IMR-90 (cell line): Measurements from ENCODE around the gene THPO. TPM values are rescaled to one million over a fixed set of nuclear protein-coding genes. Genes with fewer than 3 reads are reported as not detected.

Experiments used
- ATAC-seq: fragments of 200-7000 bp; cut with Tn5 transposase; 2 replicates; pipeline ENCODE4 v1.9.1; 2020; ENCODE audit warnings: low read depth, mild to moderate bottlenecking, moderate library complexity
- BruUV-seq: library from RNA; stranded (reverse); fragments of 400-500 nt; replicated peaks from 2 replicates; lab custom pipeline; 2021; lab: Mats Ljungman, UMichigan
- CTCF ChIA-PET: fragments of 300-600 bp; formaldehyde crosslinking; extraction: SDS; loops from one replicate; lab custom pipeline; 2021; ENCODE audit warnings: antibody characterized with exemption; lab: Yijun Ruan, JAX
- POLR2A ChIA-PET: fragments of 300-600 bp; sonication (Branson Sonifier 250); formaldehyde crosslinking; loops from one replicate; lab custom pipeline; 2022; ENCODE audit warnings: antibody characterized with exemption; ENCODE audit not compliant: unreplicated experiment; lab: Charles Lee
- DNase-seq: peaks from one replicate; pipeline ENCODE4 v3.0.0; 2013
- H2AFZ ChIP-seq: replicated peaks from 2 replicates; pipeline ENCODE3; 2013; ENCODE audit warnings: low read length, mild to moderate bottlenecking; ENCODE audit not compliant: poor library complexity
- H2AK5ac ChIP-seq: 2 replicates; pipeline ENCODE4 v1.6.1; 2013; ENCODE audit warnings: low read depth, low read length, inconsistent platforms
- H2AK9ac ChIP-seq: replicated peaks from 2 replicates; pipeline ENCODE3; 2013; ENCODE audit warnings: mild to moderate bottlenecking, low read depth, low read length, moderate library complexity; ENCODE audit not compliant: poor library complexity
- H2BK120ac ChIP-seq: 2 replicates; pipeline ENCODE4 v1.6.1; 2013; ENCODE audit warnings: low read depth, low read length, inconsistent platforms
- H2BK15ac ChIP-seq: 3 replicates; pipeline ENCODE4 v1.6.1; 2013; ENCODE audit warnings: low read depth, low read length, inconsistent platforms
- H2BK20ac ChIP-seq: 2 replicates; pipeline ENCODE4 v1.6.1; 2013; ENCODE audit warnings: low read depth, mild to moderate bottlenecking, inconsistent platforms, low read length, moderate library complexity
- H2BK5ac ChIP-seq: 2 replicates; pipeline ENCODE4 v1.6.1; 2013; ENCODE audit warnings: mild to moderate bottlenecking, low read depth, low read length, inconsistent platforms; ENCODE audit not compliant: poor library complexity, severe bottlenecking
- H3K14ac ChIP-seq: replicated peaks from 2 replicates; pipeline ENCODE4 v1.6.1; 2013; ENCODE audit warnings: low read depth, low read length, inconsistent platforms
- H3K18ac ChIP-seq: 2 replicates; pipeline ENCODE4 v1.6.1; 2013; ENCODE audit warnings: low read depth, low read length, control low read depth
- H3K23ac ChIP-seq: 2 replicates; pipeline ENCODE4 v1.6.1; 2013; ENCODE audit warnings: low read depth, low read length, inconsistent platforms
- H3K27ac ChIP-seq: 2 replicates; pipeline ENCODE4 v1.5.1; 2013; ENCODE audit warnings: mild to moderate bottlenecking, control low read depth, low read length; ENCODE audit not compliant: insufficient read depth
- H3K27me3 ChIP-seq: 2 replicates; pipeline ENCODE4 v1.6.1; 2013; ENCODE audit warnings: low read length; ENCODE audit not compliant: control insufficient read depth, insufficient read depth
- H3K36me3 ChIP-seq: 2 replicates; pipeline ENCODE4 v1.6.1; 2013; ENCODE audit warnings: low read length, mixed read lengths; ENCODE audit not compliant: control insufficient read depth, insufficient read depth
- H3K4ac ChIP-seq: 2 replicates; pipeline ENCODE4 v1.6.1; 2013; ENCODE audit warnings: low read depth, low read length, inconsistent platforms
- H3K4me1 ChIP-seq: 2 replicates; pipeline ENCODE4 v1.6.1; 2013; ENCODE audit warnings: low read length, mixed read lengths; ENCODE audit not compliant: control insufficient read depth, insufficient read depth
- H3K4me2 ChIP-seq: 2 replicates; pipeline ENCODE4 v1.6.1; 2013; ENCODE audit warnings: low read depth, mild to moderate bottlenecking, control low read depth, low read length, moderate library complexity
- H3K4me3 ChIP-seq: 2 replicates; pipeline ENCODE4 v1.5.1; 2013; ENCODE audit warnings: low read depth, mild to moderate bottlenecking, control low read depth, low read length, moderate library complexity; ENCODE audit not compliant: insufficient read depth
- H3K56ac ChIP-seq: 2 replicates; pipeline ENCODE4 v1.6.1; 2013; ENCODE audit warnings: low read length, inconsistent platforms; ENCODE audit not compliant: insufficient read depth; ENCODE audit errors: extremely low read depth
- H3K79me1 ChIP-seq, 2 experiments: 2 replicates each; pipeline ENCODE4 v1.6.1; 2013; ENCODE audit warnings: low read length in 2 of 2, inconsistent platforms in 1 of 2, low read depth in 1 of 2
- H3K9ac ChIP-seq: 2 replicates; pipeline ENCODE4 v1.6.1; 2013; ENCODE audit warnings: low read depth, low read length, control low read depth
- H3K9me1 ChIP-seq: 2 replicates; pipeline ENCODE4 v1.6.1; 2013; ENCODE audit warnings: low read length, inconsistent platforms; ENCODE audit not compliant: insufficient read depth
- H3K9me3 ChIP-seq: 2 replicates; pipeline ENCODE4 v1.6.1; 2013; ENCODE audit warnings: low read length; ENCODE audit not compliant: control insufficient read depth, insufficient read depth
- H4K20me1 ChIP-seq: 2 replicates; pipeline ENCODE4 v1.6.1; 2013; ENCODE audit warnings: low read length, inconsistent platforms; ENCODE audit not compliant: insufficient read depth
- H4K5ac ChIP-seq: 2 replicates; pipeline ENCODE4 v1.6.1; 2013; ENCODE audit warnings: mild to moderate bottlenecking, low read depth, low read length, control low read depth
- H4K8ac ChIP-seq, 2 experiments: 2 replicates each; pipeline ENCODE4 v1.6.1; 2013; ENCODE audit warnings: low read depth in 2 of 2, low read length in 2 of 2, control low read depth in 1 of 2, inconsistent platforms in 1 of 2
- H4K91ac ChIP-seq: 2 replicates; pipeline ENCODE4 v1.6.1; 2013; ENCODE audit warnings: low read depth, low read length, inconsistent platforms; ENCODE audit not compliant: insufficient read depth
- BHLHE40 ChIP-seq: fragments of 150-350 bp; IDR thresholded peaks from 2 replicates; pipeline ENCODE4 v1.6.1; 2016; ENCODE audit warnings: mild to moderate bottlenecking, low read depth, low read length
- CEBPB ChIP-seq: IDR thresholded peaks from 2 replicates; pipeline ENCODE4 v1.6.1; 2012; ENCODE audit warnings: low read depth, low read length, improper control_type of control experiment
- CHD1 ChIP-seq: IDR thresholded peaks from 2 replicates; pipeline ENCODE4 v1.6.1; 2012; ENCODE audit warnings: low read depth, low read length, improper control_type of control experiment
- FOS ChIP-seq: fragments of 150-350 bp; IDR thresholded peaks from 2 replicates; pipeline ENCODE4 v1.6.1; 2016; ENCODE audit warnings: low read depth, low read length
- MAFK ChIP-seq: IDR thresholded peaks from 2 replicates; pipeline ENCODE4 v1.6.1; 2012; ENCODE audit warnings: low read depth, low read length, improper control_type of control experiment
- MAZ ChIP-seq: IDR thresholded peaks from 2 replicates; pipeline ENCODE4 v1.6.1; 2012; ENCODE audit warnings: low read depth, mild to moderate bottlenecking, low read length, improper control_type of control experiment, moderate library complexity, borderline replicate concordance
- MXI1 ChIP-seq: IDR thresholded peaks from 2 replicates; pipeline ENCODE4 v1.6.1; 2012; ENCODE audit warnings: low read depth, mild to moderate bottlenecking, low read length, moderate library complexity, borderline replicate concordance
- NFE2L2 ChIP-seq: fragments of 150-350 bp; IDR thresholded peaks from 2 replicates; pipeline ENCODE4 v1.6.1; 2016; ENCODE audit warnings: low read depth, mild to moderate bottlenecking, low read length
- POLR2A ChIP-seq: IDR thresholded peaks from 2 replicates; pipeline ENCODE4 v1.6.1; 2012; ENCODE audit warnings: mild to moderate bottlenecking, low read depth, low read length
- RAD21 ChIP-seq: IDR thresholded peaks from 2 replicates; pipeline ENCODE4 v1.6.1; 2012; ENCODE audit warnings: low read length, improper control_type of control experiment
- RCOR1 ChIP-seq: IDR thresholded peaks from 2 replicates; pipeline ENCODE4 v1.6.1; 2012; ENCODE audit warnings: mild to moderate bottlenecking, low read length, improper control_type of control experiment; ENCODE audit not compliant: insufficient replicate concordance
- SMC3 ChIP-seq: fragments of 150-350 bp; IDR thresholded peaks from 2 replicates; pipeline ENCODE4 v1.6.1; 2016; ENCODE audit warnings: low read depth, mild to moderate bottlenecking, antibody characterized with exemption, low read length, moderate library complexity
- WGBS, 2 experiments: methylation state at CpG; one replicate each; pipeline versions ENCODE4 v1.1.5 to v1.1.7; 2013; ENCODE audit warnings: missing lambda C conversion rate in 2 of 2; ENCODE audit not compliant: insufficient read length in 1 of 2; ENCODE audit errors: extremely low coverage in 2 of 2; 5-methylcytosine and 5-hydroxymethylcytosine counted together
- dilution Hi-C: fragments of 300-500 bp; cut with HindIII; formaldehyde crosslinking; loops from one replicate; pipeline ENCODE4 v1.14.3; 2018; ENCODE audit warnings: low sequenced_read_pairs; ENCODE audit not compliant: unreplicated experiment
- in situ Hi-C: fragments of 300-500 bp; cut with MboI; formaldehyde crosslinking; loops from 3 replicates; pipeline ENCODE4 v1.14.3; 2019; ENCODE audit warnings: low sequenced_read_pairs, inconsistent platforms, mixed read lengths
- intact Hi-C: fragments of 100-400 bp; cut with micrococcal nuclease; formaldehyde crosslinking; loops from 2 replicates; pipeline ENCODE4 v1.10.0; 2022
- polyA plus RNA-seq, 3 experiments: library from polyadenylated mRNA; depleted of rRNA; stranded (reverse); fragments of >200 nt; gene quantifications; 2 replicates each; pipeline ENCODE4 v1.2.3, GENCODE V29; 2012; ENCODE audit warnings: low replicate concordance in 1 of 3
- total RNA-seq: library from RNA; depleted of rRNA; stranded (reverse); fragments of >200 nt; gene quantifications from 2 replicates; pipeline ENCODE4 v1.2.3, GENCODE V29; 2012
- TF ChIP-seq, protein P1 (sequence below): fragments of 150-350 bp; IDR thresholded peaks from 2 replicates; pipeline ENCODE4 v1.6.1; 2016; ENCODE audit warnings: low read depth, mild to moderate bottlenecking, low read length, moderate library complexity, borderline replicate concordance
- TF ChIP-seq, protein P2 (sequence below): fragments of 150-350 bp; IDR thresholded peaks from 2 replicates; pipeline ENCODE4 v1.6.1; 2017; ENCODE audit warnings: mild to moderate bottlenecking, antibody characterized with exemption, low read length, low read depth
- TF ChIP-seq, protein P3 (sequence below): conservative IDR thresholded peaks from 2 replicates; pipeline ENCODE4 v1.5.1; 2012; ENCODE audit warnings: mild to moderate bottlenecking, low read depth, low read length, improper control_type of control experiment

Gene THPO
- total and polyA plus RNA-seq, 2 of the 4 experiments (the other 2 are of a cell fraction): not detected

DNA sequence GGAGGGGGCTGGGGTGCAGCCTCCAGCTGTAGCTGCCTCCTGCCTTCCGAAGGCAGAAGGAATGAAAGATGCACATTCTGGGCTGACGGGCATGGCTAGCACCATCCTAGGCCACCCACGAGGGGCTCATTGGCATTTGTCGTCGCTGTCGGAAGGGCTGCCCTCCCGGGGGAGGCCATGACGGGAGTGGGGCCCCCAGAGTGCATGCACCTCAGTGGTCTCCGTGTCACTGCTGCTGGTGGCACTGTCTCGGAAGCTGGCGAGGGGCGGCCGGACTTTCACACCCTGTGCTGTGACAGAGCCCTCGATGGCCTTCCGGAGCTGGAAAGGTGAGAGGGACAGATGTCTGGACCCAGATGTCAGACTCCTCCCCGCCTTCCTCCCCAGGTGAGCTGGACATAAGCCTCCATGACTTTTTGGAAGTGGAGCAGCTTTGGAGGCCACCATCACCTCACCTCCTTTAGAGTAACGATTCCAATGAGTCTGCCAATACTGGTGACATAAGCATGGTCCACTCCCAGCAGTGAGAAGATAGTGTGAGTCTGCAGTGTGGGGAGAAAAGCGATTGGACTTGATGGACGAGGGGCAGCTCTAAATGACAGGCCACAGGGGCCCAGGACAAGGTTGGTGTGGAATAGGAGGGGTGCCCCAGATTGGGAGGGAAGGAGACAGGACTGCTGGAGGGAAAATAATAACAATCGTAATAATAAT is 31.4 kb downstream of the THPO start:
- DNase-seq (no peak), ATAC-seq (no peak)
- BruUV-seq: no TSS peak
- dilution Hi-C loops (no loop called here), in situ Hi-C loops (no loop called here), intact Hi-C loops (loop anchor here (10.0 kb wide), 1 partner anchor 1428 kb away; no protein-coding TSS in a partner anchor)
- WGBS, 2 experiments: 97% methylated on average over 15 of the region's 20 CpGs; no CpG with 5 or more reads in 1 of the 2 experiments
- H3K4ac ChIP-seq: no peak overlapping the region
- no peaks in the 10 kb centered on the region for H3K9me3 ChIP-seq
- H3K4me2 ChIP-seq: no peak overlapping the region
- H3K9me1 ChIP-seq: peaks cover 3% of the 10 kb centered on the region; the same call in 1 of the 2 replicates
- no peak overlapping the region for H2AK5ac ChIP-seq
- no peak overlapping the region for H2BK120ac ChIP-seq
- CTCF ChIA-PET: no interaction called here
- peaks cover 0 to 14% of the 10 kb centered on the region in 2 experiments; a peak in 2 of 4 replicates for H3K79me1 ChIP-seq
- no peak overlapping the region for H4K8ac ChIP-seq
- no peak overlapping the region for H3K4me3 ChIP-seq
- H4K91ac ChIP-seq: no peak overlapping the region
- H3K9ac ChIP-seq: no peak overlapping the region
- H2BK5ac ChIP-seq: no peak overlapping the region
- peaks cover 3% of the 10 kb centered on the region for H4K20me1 ChIP-seq
- no peak overlapping the region for H2AFZ ChIP-seq
- H3K36me3 ChIP-seq: peaks cover 27% of the 10 kb centered on the region
- H3K56ac ChIP-seq: no peak overlapping the region
- no peak overlapping the region for H2AK9ac ChIP-seq
- no peaks in the 10 kb centered on the region for H3K27me3 ChIP-seq
- POLR2A ChIA-PET: no interaction called here
- no peak overlapping the region for H2BK20ac ChIP-seq
- no peak overlapping the region for H3K18ac ChIP-seq
- no peak overlapping the region for H3K14ac ChIP-seq
- no peak overlapping the region for H2BK15ac ChIP-seq
- no peak overlapping the region for H4K5ac ChIP-seq
- H3K27ac ChIP-seq: no peak overlapping the region
- H3K23ac ChIP-seq: no peak overlapping the region; the same call in 1 of the 2 replicates
- H3K4me1 ChIP-seq: peaks cover 14% of the 10 kb centered on the region
- TF ChIP-seq, protein P1, sequence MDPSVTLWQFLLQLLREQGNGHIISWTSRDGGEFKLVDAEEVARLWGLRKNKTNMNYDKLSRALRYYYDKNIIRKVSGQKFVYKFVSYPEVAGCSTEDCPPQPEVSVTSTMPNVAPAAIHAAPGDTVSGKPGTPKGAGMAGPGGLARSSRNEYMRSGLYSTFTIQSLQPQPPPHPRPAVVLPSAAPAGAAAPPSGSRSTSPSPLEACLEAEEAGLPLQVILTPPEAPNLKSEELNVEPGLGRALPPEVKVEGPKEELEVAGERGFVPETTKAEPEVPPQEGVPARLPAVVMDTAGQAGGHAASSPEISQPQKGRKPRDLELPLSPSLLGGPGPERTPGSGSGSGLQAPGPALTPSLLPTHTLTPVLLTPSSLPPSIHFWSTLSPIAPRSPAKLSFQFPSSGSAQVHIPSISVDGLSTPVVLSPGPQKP: no peak
- TF ChIP-seq BHLHE40 (no peak), POLR2A (no peak), CHD1 (no peak), RAD21 (no peak), RCOR1 (no peak), CEBPB (no peak), NFE2L2 (no peak), MAFK (no peak), SMC3 (no peak), FOS (no peak), MXI1 (no peak), MAZ (no peak)
- TF ChIP-seq, protein P2, sequence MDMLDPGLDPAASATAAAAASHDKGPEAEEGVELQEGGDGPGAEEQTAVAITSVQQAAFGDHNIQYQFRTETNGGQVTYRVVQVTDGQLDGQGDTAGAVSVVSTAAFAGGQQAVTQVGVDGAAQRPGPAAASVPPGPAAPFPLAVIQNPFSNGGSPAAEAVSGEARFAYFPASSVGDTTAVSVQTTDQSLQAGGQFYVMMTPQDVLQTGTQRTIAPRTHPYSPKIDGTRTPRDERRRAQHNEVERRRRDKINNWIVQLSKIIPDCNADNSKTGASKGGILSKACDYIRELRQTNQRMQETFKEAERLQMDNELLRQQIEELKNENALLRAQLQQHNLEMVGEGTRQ: no peak
- TF ChIP-seq, protein P3, sequence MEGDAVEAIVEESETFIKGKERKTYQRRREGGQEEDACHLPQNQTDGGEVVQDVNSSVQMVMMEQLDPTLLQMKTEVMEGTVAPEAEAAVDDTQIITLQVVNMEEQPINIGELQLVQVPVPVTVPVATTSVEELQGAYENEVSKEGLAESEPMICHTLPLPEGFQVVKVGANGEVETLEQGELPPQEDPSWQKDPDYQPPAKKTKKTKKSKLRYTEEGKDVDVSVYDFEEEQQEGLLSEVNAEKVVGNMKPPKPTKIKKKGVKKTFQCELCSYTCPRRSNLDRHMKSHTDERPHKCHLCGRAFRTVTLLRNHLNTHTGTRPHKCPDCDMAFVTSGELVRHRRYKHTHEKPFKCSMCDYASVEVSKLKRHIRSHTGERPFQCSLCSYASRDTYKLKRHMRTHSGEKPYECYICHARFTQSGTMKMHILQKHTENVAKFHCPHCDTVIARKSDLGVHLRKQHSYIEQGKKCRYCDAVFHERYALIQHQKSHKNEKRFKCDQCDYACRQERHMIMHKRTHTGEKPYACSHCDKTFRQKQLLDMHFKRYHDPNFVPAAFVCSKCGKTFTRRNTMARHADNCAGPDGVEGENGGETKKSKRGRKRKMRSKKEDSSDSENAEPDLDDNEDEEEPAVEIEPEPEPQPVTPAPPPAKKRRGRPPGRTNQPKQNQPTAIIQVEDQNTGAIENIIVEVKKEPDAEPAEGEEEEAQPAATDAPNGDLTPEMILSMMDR: no peak
